Nephron (organoid): ENCODE results near the gene CASP4.
"Not testable (repeated sequence)": the region's sequence is repeated elsewhere in the genome, so short reads cannot be mapped to it uniquely, and the experiment has no call there.

Experiments used
- H3K27ac Mint-ChIP-seq, 3 experiments: 2 replicates each; pipeline ENCODE4 v1.8.0; 2020; ENCODE audit warnings: mixed read lengths in 3 of 3, mild to moderate bottlenecking in 2 of 3, moderate library complexity in 1 of 3
- H3K27me3 Mint-ChIP-seq: 2 replicates; pipeline ENCODE4 v1.8.0; 2021; ENCODE audit warnings: low read depth, mild to moderate bottlenecking, moderate library complexity, mixed read lengths
- H3K36me3 Mint-ChIP-seq: 2 replicates; pipeline ENCODE4 v1.8.0; 2020; ENCODE audit warnings: low read depth, mixed read lengths
- H3K4me1 Mint-ChIP-seq: 2 replicates; pipeline ENCODE4 v1.8.0; 2020; ENCODE audit warnings: mixed read lengths
- H3K4me3 Mint-ChIP-seq, 3 experiments: 2 replicates each; pipeline ENCODE4 v1.8.0; 2020; ENCODE audit warnings: mild to moderate bottlenecking in 3 of 3, mixed read lengths in 3 of 3, moderate library complexity in 2 of 3
- H3K9me3 Mint-ChIP-seq: 2 replicates; pipeline ENCODE4 v1.8.0; 2020; ENCODE audit warnings: mixed read lengths
- TF ChIP-seq, protein P1 (sequence below), 3 experiments: fragments of 200-600 bp; sonication (generic); IDR thresholded peaks; one replicate each; pipeline ENCODE4 v1.5.0; 2021; ENCODE audit warnings: antibody characterized with exemption in 3 of 3; ENCODE audit not compliant: unreplicated experiment in 3 of 3

The CASP4 gene

DNA sequence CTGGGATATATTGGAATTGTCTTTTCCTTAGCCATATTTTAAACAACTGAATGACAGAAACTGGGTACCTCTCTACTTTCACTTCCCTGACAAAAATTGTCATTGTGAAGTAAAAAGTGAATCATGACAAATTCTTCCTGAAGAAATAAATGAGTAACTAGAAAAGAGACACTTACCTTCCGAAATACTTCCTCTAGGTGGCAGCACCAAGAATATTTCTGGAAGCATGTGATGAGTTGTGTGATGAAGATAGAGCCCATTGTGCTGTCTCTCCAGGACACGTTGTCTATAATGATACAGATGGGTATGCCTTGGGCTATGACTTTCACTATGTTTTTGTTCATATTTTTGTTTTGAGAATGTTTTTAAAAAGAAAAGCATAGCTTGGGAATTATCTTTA lies 21.5 kb downstream of the CASP4 start:
- H3K27me3 Mint-ChIP-seq = no peaks in the 10 kb centered on the region
- TF ChIP-seq, protein P1, sequence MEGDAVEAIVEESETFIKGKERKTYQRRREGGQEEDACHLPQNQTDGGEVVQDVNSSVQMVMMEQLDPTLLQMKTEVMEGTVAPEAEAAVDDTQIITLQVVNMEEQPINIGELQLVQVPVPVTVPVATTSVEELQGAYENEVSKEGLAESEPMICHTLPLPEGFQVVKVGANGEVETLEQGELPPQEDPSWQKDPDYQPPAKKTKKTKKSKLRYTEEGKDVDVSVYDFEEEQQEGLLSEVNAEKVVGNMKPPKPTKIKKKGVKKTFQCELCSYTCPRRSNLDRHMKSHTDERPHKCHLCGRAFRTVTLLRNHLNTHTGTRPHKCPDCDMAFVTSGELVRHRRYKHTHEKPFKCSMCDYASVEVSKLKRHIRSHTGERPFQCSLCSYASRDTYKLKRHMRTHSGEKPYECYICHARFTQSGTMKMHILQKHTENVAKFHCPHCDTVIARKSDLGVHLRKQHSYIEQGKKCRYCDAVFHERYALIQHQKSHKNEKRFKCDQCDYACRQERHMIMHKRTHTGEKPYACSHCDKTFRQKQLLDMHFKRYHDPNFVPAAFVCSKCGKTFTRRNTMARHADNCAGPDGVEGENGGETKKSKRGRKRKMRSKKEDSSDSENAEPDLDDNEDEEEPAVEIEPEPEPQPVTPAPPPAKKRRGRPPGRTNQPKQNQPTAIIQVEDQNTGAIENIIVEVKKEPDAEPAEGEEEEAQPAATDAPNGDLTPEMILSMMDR (IDR thresholded peaks at IDR 0.05; ENCODE audit: unreplicated experiment in 3 of 3) = peak in 1 of 3 experiments; percentile 40

DNA sequence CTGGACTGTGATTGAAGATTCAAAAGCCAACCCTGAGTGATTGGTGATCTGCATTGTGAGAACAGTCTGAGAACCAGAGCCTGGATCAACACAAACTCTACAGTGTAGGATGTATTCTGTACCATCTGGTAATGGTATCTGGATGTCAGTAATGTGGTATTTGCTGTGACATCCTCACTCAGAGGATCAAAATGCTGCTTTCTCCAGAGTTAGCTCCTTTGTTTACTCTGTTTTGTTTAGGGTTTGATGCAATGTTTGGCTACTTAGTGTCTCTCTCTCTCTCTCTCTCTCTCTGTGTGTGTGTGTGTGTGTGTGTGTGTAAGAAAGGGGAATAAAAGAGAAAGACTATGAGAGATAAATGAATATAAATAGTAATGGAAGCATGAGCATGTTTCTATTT lies 24.3 kb downstream of the CASP4 start:
- H3K27me3 Mint-ChIP-seq = no peaks in the 10 kb centered on the region
- H3K4me1 Mint-ChIP-seq = no peaks in the 10 kb centered on the region
- no peak overlapping the region for H3K4me3 Mint-ChIP-seq
- H3K27ac Mint-ChIP-seq = no peak overlapping the region
- H3K9me3 Mint-ChIP-seq = no peaks in the 10 kb centered on the region
- H3K36me3 Mint-ChIP-seq = no peaks in the 10 kb centered on the region
- TF ChIP-seq, protein P1 (IDR thresholded peaks at IDR 0.05; ENCODE audit: unreplicated experiment in 3 of 3) = no peak

More for the DNA sequence above, 21.5 kb downstream of the CASP4 start:
- Mint-ChIP-seq H3K4me1 (no peaks in the 10 kb centered on the region), H3K27ac (no peak overlapping the region), H3K9me3 (no peaks in the 10 kb centered on the region), H3K4me3 (no peak overlapping the region), H3K36me3 (no peaks in the 10 kb centered on the region)

DNA sequence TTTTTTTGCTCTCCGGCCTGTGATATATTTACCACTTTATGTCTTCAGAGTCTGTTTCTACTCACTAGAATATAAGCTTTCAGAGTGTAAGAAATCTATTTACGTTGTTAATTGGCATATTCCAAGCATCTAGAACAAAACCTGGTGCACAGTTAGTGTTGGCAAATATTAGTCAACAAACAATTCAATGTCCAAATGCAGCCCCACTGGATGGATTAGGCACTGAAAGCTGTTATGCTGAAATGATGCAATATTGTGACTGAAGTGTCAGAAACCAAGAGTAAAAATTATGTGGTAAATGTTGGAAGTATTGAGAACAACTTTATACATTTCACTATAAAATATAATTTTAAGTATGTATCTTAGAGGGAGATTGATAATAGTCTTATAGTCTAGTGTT lies 24.8 kb downstream of the CASP4 start:
- Mint-ChIP-seq H3K4me3 (no peak overlapping the region), H3K9me3 (no peaks in the 10 kb centered on the region), H3K4me1 (no peaks in the 10 kb centered on the region), H3K36me3 (no peaks in the 10 kb centered on the region), H3K27ac (no peak overlapping the region), H3K27me3 (no peaks in the 10 kb centered on the region)
- TF ChIP-seq, protein P1 (IDR thresholded peaks at IDR 0.05; ENCODE audit: unreplicated experiment in 3 of 3) = no peak

DNA sequence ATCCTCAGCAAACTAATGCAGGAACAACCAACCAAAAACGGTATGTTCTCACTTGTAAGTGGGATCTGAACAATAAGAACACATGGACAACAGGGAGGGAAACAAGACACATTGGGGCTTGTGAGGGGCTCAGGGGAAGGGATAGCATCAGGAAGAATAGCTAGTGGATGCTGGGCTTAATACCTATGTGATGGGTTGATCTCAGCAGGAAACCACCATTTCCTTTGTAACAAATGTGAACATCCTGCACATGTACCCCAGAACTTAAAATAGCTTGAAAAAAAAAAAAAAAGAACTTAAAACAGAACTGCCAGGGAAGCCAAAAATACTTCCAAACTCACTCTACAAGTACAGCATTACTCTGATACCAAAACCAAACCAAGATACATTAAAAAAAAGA lies 33.8 kb downstream of the CASP4 start:
- peaks cover 30% of the 10 kb centered on the region for H3K9me3 Mint-ChIP-seq

DNA sequence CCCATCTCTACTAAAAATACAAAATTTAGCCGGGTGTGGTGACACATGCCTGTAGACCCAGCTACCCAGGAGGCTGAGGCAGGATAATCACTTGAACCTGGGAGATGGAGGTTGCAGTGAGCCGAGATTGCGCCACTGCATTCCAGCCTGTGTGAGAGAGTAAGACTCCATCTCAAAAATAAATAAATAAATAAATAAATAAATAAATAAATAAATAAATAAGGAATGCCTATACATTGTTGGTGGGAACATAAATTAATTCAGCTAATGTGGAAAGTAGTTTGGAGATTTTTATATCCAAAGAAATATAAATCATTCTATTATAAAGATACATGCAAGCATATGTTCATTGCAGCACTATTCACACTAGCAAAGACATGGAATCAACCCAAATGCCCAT lies 34.3 kb downstream of the CASP4 start:
- peaks cover 35% of the 10 kb centered on the region for H3K9me3 Mint-ChIP-seq

More for the DNA sequence above, 33.8 kb downstream of the CASP4 start:
- H3K4me3 Mint-ChIP-seq = no peak overlapping the region
- no peak overlapping the region for H3K27ac Mint-ChIP-seq
- TF ChIP-seq, protein P1 (IDR thresholded peaks at IDR 0.05; ENCODE audit: unreplicated experiment in 3 of 3) = no peak
- no peaks in the 10 kb centered on the region for H3K27me3 Mint-ChIP-seq
- no peaks in the 10 kb centered on the region for H3K4me1 Mint-ChIP-seq
- no peaks in the 10 kb centered on the region for H3K36me3 Mint-ChIP-seq

DNA sequence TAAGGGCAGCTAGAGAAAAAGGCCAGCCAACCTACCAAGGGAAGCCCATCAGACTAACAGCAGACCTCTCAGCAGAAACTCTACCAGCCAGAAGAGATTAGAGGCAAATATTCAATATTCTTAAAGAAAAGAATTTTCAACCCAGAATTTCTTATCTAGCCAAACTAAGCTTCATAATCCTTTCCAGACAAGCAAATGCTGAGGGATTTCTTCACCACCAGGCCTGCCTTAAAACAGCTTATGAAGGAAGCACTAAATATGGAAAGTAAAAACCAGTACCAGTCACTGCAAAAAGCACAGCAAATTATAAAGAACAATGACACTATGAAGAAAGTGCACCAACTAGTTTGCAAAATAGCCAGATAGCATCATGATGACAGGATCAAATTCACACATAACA lies 39.6 kb downstream of the CASP4 start:
- TF ChIP-seq, protein P1 (IDR thresholded peaks at IDR 0.05; ENCODE audit: unreplicated experiment in 3 of 3) = no peak
- no peaks in the 10 kb centered on the region for H3K4me1 Mint-ChIP-seq
- H3K36me3 Mint-ChIP-seq = no peaks in the 10 kb centered on the region
- H3K9me3 Mint-ChIP-seq = peaks cover 64% of the 10 kb centered on the region
- H3K27ac Mint-ChIP-seq = no peak overlapping the region
- no peak overlapping the region for H3K4me3 Mint-ChIP-seq
- H3K27me3 Mint-ChIP-seq = no peaks in the 10 kb centered on the region

More for the DNA sequence above, 34.3 kb downstream of the CASP4 start:
- H3K27me3 Mint-ChIP-seq, H3K4me3 Mint-ChIP-seq, H3K27ac Mint-ChIP-seq, H3K36me3 Mint-ChIP-seq, H3K4me1 Mint-ChIP-seq: not testable (repeated sequence)
